Lung (tissue), 12 donors: ENCODE data around the gene VCP. TPM values are rescaled to one million over a fixed set of nuclear protein-coding genes. Genes with fewer than 3 reads are reported as not detected.
A peak's percentile ranks its signal among the peaks of the same experiment; 100 is the strongest.

Experiments
- ATAC-seq: fragments of 200-7000 bp; cut with Tn5 transposase; one replicate; pipeline ENCODE4 v1.9.1; 2020; ENCODE audit warnings: moderate number of reproducible peaks; ENCODE audit not compliant: insufficient read depth, low FRiP score
- DNase-seq, 3 donors: peaks; one replicate each; pipeline ENCODE4 v3.0.0-alpha.2; 2013 to 2017
- H3K27ac ChIP-seq, 2 donors: one replicate each; pipeline ENCODE4 v1.5.1; 2013; ENCODE audit warnings: mild to moderate bottlenecking in 2 of 2, moderate library complexity in 2 of 2, control low read depth in 1 of 2, inconsistent platforms in 1 of 2, low read depth in 1 of 2, low read length in 1 of 2
- H3K27me3 ChIP-seq, 3 donors: one replicate each; pipeline ENCODE4 v1.5.1; 2013; ENCODE audit warnings: low read length in 2 of 3; ENCODE audit not compliant: control insufficient read depth in 3 of 3, insufficient read depth in 3 of 3
- H3K36me3 ChIP-seq, 4 donors: one replicate each; pipeline ENCODE4 v1.5.1; 2013; ENCODE audit warnings: low read length in 4 of 4, mild to moderate bottlenecking in 1 of 4, moderate library complexity in 1 of 4; ENCODE audit not compliant: control insufficient read depth in 4 of 4, insufficient read depth in 4 of 4
- H3K4me1 ChIP-seq, 5 donors: one replicate each; pipeline ENCODE4 v1.5.1; 2013; ENCODE audit warnings: low read length in 5 of 5, mild to moderate bottlenecking in 2 of 5, moderate library complexity in 1 of 5; ENCODE audit not compliant: control insufficient read depth in 5 of 5, insufficient read depth in 5 of 5
- H3K4me3 ChIP-seq: one replicate; pipeline ENCODE4 v1.5.1; 2013; ENCODE audit warnings: mild to moderate bottlenecking, control low read depth, moderate library complexity
- H3K9ac ChIP-seq, 2 donors: one replicate each; pipeline ENCODE4 v1.5.1; 2013; ENCODE audit warnings: low read length in 2 of 2, control low read depth in 1 of 2; ENCODE audit not compliant: insufficient read depth in 1 of 2
- H3K9me3 ChIP-seq, 4 donors: one replicate each; pipeline ENCODE4 v1.5.1; 2013; ENCODE audit warnings: low read length in 3 of 4, mild to moderate bottlenecking in 1 of 4, moderate library complexity in 1 of 4; ENCODE audit not compliant: control insufficient read depth in 4 of 4, insufficient read depth in 3 of 4
- WGBS, 2 donors: extraction: QIAGEN DNeasy Blood & Tissue Kit; methylation state at CpG; one replicate each; pipeline ENCODE4 v1.1.7; 2013; 5-methylcytosine and 5-hydroxymethylcytosine counted together
- polyA plus RNA-seq, 2 donors: library from polyadenylated mRNA; stranded (reverse); fragments of 200-250 nt; gene quantifications; one replicate each; pipeline ENCODE4 v1.2.1, GENCODE V29; 2013
- total RNA-seq, 2 donors: library from RNA; depleted of rRNA in 1 of 2; stranded (reverse); fragments of >200 nt in 1 of 2; gene quantifications; one replicate each; pipeline ENCODE4 v1.2.1, GENCODE V29; 2014 to 2021
- TF ChIP-seq, protein P1 (sequence below): IDR thresholded peaks from 2 replicates; pipeline ENCODE4 v1.5.1; 2012; ENCODE audit warnings: mild to moderate bottlenecking; ENCODE audit errors: control extremely low read depth, extremely low read depth
- donor health status: control.
- donor health status: control.
- donor health status: Bipolar disorder and iron deficiency.
- donor health status: healthy.
- donor health status: DM: yes; HTN: yes; CAD: no.

Gene VCP
- total and polyA plus RNA-seq, 4 donors = 58.5 to 249 (median 178) TPM

DNA sequence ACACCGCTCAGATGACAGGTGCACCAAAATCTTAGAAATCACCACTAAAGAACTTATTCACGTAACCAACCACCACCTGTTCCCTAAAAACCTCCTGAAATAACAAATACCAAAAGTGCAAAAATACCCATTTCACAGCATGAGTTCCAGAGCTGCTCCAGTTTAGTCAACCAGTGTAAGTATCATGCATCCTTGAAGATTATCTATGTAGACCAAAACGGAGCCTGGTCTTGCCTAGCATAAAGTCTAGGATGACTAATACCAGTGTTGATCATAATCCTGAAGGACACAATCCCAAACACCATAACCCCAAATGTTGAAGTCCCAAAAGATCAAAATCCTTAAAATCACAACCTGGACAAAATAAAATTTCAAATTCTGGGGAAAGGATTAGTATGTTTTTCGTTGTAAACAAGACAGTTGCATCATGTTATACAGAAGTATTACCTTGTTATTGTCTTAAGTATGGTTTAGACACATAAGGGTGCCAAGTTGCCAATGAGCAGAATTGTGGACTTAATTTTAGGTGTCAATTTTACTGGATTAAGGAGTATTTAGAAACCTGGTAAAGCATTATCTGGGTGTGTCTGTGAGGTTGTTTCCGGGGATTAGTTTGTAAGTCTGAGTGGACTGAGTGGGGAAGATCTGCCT is 18.1 kb downstream of the VCP start:
- no peaks in the 10 kb centered on the region for H3K9me3 ChIP-seq
- DNase-seq (no peak), ATAC-seq (no peak)
- no peak overlapping the region for H3K4me3 ChIP-seq
- TF ChIP-seq, protein P1, sequence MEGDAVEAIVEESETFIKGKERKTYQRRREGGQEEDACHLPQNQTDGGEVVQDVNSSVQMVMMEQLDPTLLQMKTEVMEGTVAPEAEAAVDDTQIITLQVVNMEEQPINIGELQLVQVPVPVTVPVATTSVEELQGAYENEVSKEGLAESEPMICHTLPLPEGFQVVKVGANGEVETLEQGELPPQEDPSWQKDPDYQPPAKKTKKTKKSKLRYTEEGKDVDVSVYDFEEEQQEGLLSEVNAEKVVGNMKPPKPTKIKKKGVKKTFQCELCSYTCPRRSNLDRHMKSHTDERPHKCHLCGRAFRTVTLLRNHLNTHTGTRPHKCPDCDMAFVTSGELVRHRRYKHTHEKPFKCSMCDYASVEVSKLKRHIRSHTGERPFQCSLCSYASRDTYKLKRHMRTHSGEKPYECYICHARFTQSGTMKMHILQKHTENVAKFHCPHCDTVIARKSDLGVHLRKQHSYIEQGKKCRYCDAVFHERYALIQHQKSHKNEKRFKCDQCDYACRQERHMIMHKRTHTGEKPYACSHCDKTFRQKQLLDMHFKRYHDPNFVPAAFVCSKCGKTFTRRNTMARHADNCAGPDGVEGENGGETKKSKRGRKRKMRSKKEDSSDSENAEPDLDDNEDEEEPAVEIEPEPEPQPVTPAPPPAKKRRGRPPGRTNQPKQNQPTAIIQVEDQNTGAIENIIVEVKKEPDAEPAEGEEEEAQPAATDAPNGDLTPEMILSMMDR = no peak
- H3K9ac ChIP-seq = no peak overlapping the region
- WGBS, 2 donors = 76 to 88% methylated on average over 5 of the region's 5 CpGs
- no peaks in the 10 kb centered on the region for H3K27me3 ChIP-seq
- peaks cover 27 to 56% (median 50%) of the 10 kb centered on the region in 4 donors for H3K36me3 ChIP-seq
- H3K4me1 ChIP-seq = peaks cover 0 to 4% (median 0%) of the 10 kb centered on the region in 5 donors
- H3K27ac ChIP-seq = no peak overlapping the region

DNA sequence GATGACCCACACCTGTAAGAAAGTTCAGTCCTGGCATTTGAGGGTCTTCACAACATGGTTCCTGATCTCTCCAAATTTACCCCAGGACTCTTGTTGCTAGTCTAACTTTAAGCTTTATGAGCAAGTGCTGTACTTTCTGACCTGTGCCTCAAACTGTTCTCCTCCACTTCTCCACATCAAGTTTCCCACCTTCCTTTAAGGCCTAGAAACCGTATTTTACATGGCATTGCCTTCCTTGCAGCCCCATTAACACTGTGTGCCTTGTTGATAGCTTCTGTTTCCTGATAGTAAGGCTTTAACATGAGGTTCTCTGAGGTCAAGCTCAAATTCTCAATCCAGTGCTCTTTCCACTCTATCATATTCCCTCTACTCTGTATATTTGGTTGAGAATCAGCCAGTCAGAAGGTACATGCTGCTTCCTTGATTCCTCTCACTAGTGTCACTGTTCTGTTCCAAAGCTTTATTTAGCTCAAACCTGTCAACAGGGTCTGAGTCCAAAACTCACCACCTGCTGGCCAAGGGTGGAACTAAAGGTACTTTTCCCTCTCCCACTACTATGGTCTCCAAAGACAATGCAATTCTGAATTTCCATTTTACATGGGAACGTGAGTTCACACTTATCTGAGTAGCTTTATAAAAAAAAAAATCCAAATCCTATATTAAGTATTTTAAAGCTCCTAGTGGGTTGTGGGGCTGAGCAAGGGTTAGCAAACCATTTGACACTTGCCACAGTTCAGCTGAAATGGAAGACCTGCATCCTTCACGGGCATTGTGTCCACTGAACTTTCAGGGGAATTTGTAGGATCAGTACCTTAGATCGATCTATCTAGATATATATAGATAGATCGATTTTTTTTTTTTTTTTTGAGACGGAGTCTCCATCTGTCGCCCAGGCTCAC is 21.1 kb downstream of the VCP start:
- DNase-seq (peak; percentile 27 to 32 (median 29)), ATAC-seq (no peak)
- peaks cover 0 to 4% (median 0%) of the 10 kb centered on the region in 5 donors for H3K4me1 ChIP-seq
- H3K9ac ChIP-seq = no peak overlapping the region
- peak overlapping the region in 1 of 2 donors; percentile 79 for H3K27ac ChIP-seq
- TF ChIP-seq, protein P1 = peak; percentile 25
- peaks cover 16 to 40% (median 30%) of the 10 kb centered on the region in 4 donors for H3K36me3 ChIP-seq
- WGBS, 2 donors = 85 to 91% methylated on average over 7 of the region's 7 CpGs
- H3K4me3 ChIP-seq = no peak overlapping the region
- H3K9me3 ChIP-seq = no peaks in the 10 kb centered on the region
- H3K27me3 ChIP-seq = no peaks in the 10 kb centered on the region

GRCh38 chr9:35048511-35048910 is 23.9 kb downstream of the VCP start:
- Histone ChIP-seq H3K9me3 (no peaks in the 10 kb centered on the region), H3K36me3 (peaks cover 12 to 38% (median 26%) of the 10 kb centered on the region in 4 donors), H3K27ac (no peak overlapping the region), H3K9ac (no peak overlapping the region), H3K4me1 (peaks cover 0 to 4% (median 0%) of the 10 kb centered on the region in 5 donors), H3K27me3 (no peaks in the 10 kb centered on the region), H3K4me3 (no peak overlapping the region)
- 98% methylated on average over 6 of the region's 6 CpGs for WGBS, 2 donors
- ATAC-seq (no peak), DNase-seq (no peak)
- TF ChIP-seq, protein P1 = no peak
